HUES48 (cell line): ENCODE results near the gene KLK1.

Experiments used
- H3K27ac ChIP-seq: one replicate; pipeline ENCODE4 v1.7.0; 2013; ENCODE audit warnings: low read depth, low read length, inconsistent platforms
- H3K27me3 ChIP-seq: 2 replicates; pipeline ENCODE4 v1.6.1; 2013; ENCODE audit warnings: mild to moderate bottlenecking, low read length; ENCODE audit not compliant: control insufficient read depth, insufficient read depth
- H3K36me3 ChIP-seq: 2 replicates; pipeline ENCODE4 v1.6.1; 2013; ENCODE audit warnings: low read length; ENCODE audit not compliant: control insufficient read depth, insufficient read depth
- H3K4me1 ChIP-seq: 2 replicates; pipeline ENCODE4 v1.6.1; 2013; ENCODE audit warnings: mild to moderate bottlenecking, low read length; ENCODE audit not compliant: control insufficient read depth, insufficient read depth
- H3K4me3 ChIP-seq: 2 replicates; pipeline ENCODE4 v1.5.1; 2013; ENCODE audit warnings: mild to moderate bottlenecking, low read depth, low read length
- H3K9ac ChIP-seq: 2 replicates; pipeline ENCODE4 v1.6.1; 2013; ENCODE audit warnings: mild to moderate bottlenecking, low read depth, low read length, moderate library complexity
- H3K9me3 ChIP-seq: 2 replicates; pipeline ENCODE4 v1.6.1; 2013; ENCODE audit warnings: low read length; ENCODE audit not compliant: control insufficient read depth, insufficient read depth

Gene KLK1

GRCh38 chr19:50796634-50797428 is 26.8 kb downstream of the KLK1 start:
- Histone ChIP-seq H3K9ac (no peak overlapping the region), H3K27ac (peak overlapping the region; percentile 5), H3K9me3 (no peaks in the 10 kb centered on the region), H3K4me1 (peaks cover 8% of the 10 kb centered on the region; the same call in 1 of the 2 replicates), H3K4me3 (no peak overlapping the region), H3K36me3 (peaks cover 43% of the 10 kb centered on the region), H3K27me3 (no peaks in the 10 kb centered on the region)

GRCh38 chr19:50796128-50796633 is 27.4 kb downstream of the KLK1 start:
- H3K4me1 ChIP-seq, result peaks cover 8% of the 10 kb centered on the region; the same call in 1 of the 2 replicates
- H3K36me3 ChIP-seq, result peaks cover 40% of the 10 kb centered on the region
- H3K27ac ChIP-seq, result peak overlapping the region; percentile 5

GRCh38 chr19:50795664-50796073 is 27.9 kb downstream of the KLK1 start:
- H3K27ac ChIP-seq, result peak overlapping the region; percentile 5
- H3K36me3 ChIP-seq, result peaks cover 35% of the 10 kb centered on the region

More at GRCh38 chr19:50796128-50796633, 27.4 kb downstream of the KLK1 start:
- no peak overlapping the region for H3K4me3 ChIP-seq
- H3K9me3 ChIP-seq, result no peaks in the 10 kb centered on the region
- H3K9ac ChIP-seq, result no peak overlapping the region
- H3K27me3 ChIP-seq, result no peaks in the 10 kb centered on the region

DNA sequence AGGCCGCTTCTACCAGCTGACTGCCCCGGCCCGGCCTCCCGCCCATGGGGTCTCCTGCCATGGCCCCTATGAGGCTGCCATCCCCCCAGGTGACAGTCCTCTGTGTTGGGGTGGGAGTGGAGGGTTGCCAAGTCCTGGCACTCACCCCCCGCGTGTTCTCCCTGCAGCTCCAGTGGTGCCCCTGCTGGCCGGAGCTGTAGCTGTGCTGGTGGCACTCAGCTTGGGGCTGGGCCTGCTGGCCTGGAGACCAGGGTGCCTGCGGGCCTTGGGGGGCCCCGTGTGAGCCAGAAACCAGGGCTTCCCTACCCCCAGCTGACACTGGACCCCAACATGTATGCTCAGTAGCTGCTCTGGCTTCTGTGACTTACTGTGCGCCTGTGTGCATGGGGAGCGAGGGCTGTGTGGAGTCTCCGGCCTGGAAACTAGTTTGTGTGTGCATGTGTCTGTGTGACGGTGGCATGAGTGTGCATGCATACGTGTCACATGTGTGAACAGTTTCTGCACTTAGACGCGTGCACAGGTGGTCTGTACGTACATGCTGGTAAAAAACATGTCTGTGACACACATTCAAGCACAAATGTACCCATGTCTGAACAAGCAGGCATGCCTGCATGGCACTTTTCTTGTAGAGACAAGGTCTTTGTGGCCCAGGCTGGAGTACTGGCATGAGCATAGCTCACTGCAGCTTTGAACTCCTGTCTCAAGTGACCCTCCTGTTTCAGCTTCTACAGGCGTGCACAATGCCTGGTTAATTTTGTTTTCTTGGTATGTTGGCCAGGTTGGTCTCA is 28.5 kb downstream of the KLK1 start:
- Histone ChIP-seq H3K4me1 (peaks cover 8% of the 10 kb centered on the region; the same call in 1 of the 2 replicates), H3K4me3 (no peak overlapping the region), H3K36me3 (peaks cover 31% of the 10 kb centered on the region), H3K9ac (no peak overlapping the region), H3K27ac (peak overlapping the region; percentile 5), H3K9me3 (no peaks in the 10 kb centered on the region), H3K27me3 (no peaks in the 10 kb centered on the region)

More at GRCh38 chr19:50795664-50796073, 27.9 kb downstream of the KLK1 start:
- Histone ChIP-seq H3K27me3 (no peaks in the 10 kb centered on the region), H3K4me1 (peaks cover 8% of the 10 kb centered on the region; the same call in 1 of the 2 replicates), H3K9me3 (no peaks in the 10 kb centered on the region), H3K9ac (no peak overlapping the region), H3K4me3 (no peak overlapping the region)

DNA sequence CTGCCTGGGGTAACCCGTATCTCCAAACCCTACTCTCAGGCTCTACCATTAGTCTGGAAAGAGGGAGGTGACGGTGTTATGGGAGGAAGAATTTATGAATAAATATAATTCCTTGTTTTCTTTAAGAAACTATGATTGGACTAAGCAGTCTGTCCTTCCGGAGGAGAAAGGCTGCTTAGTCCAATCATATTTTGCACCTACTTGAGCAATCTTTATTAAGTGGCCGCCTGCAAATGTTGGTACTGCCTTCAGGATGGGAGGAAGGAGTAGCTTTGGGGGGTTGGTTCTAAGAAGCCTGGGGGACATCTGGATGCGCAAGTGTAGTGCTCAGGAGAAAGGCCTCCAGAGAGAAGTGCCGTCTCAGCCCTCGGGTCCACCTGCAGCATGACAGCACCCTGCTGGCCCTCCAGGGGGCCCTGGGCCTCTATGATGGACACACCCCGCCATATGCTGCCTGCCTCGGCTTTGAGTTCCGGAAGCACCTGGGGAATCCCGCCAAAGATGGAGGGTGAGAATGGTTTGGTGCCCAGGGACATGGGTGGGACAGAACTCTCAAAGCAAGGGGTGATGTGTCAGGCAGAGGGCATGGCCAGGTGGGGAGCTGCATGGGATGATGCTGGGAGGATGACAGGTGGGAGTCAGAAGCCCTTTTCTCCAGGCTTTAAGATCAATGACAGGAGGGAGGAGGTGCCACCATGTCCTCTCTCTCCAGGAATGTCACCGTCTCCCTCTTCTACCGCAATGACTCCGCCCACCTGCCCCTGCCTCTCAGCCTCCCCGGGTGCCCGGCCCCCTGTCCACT is 29.3 kb downstream of the KLK1 start:
- no peak overlapping the region for H3K4me3 ChIP-seq
- H3K9me3 ChIP-seq, result no peaks in the 10 kb centered on the region
- H3K4me1 ChIP-seq, result peaks cover 8% of the 10 kb centered on the region; the same call in 1 of the 2 replicates
- H3K36me3 ChIP-seq, result peaks cover 23% of the 10 kb centered on the region
- H3K9ac ChIP-seq, result no peak overlapping the region; the same call in 1 of the 2 replicates
- H3K27ac ChIP-seq, result no peak overlapping the region
- no peaks in the 10 kb centered on the region for H3K27me3 ChIP-seq

DNA sequence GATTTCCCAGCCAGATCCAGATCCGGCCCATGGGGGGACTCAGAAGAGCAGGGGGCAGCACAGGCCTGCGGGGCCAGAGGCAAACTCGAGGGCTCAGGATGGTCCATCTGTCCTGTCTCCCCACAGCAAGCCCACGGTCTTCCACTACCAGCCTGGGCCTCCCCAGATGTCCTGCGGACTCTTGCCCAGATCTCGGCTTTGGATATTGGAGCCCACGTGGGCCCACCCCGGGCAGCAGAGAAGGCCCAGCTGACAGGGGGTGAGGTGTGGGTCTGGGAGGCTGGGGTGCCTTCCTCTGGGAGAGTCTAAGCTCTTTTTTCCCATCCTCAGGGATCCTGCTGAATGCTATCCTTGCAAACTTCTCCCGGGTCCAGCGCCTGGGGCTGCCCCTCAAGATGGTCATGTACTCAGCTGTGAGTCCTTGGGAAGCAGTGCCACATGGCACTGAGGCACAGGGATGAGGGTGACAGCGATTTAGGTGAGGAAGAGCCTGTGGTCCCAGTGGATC is 30.0 kb downstream of the KLK1 start:
- H3K27ac ChIP-seq, result no peak overlapping the region
- no peak overlapping the region for H3K9ac ChIP-seq
- no peaks in the 10 kb centered on the region for H3K9me3 ChIP-seq
- no peaks in the 10 kb centered on the region for H3K27me3 ChIP-seq
- peaks cover 8% of the 10 kb centered on the region; the same call in 1 of the 2 replicates for H3K4me1 ChIP-seq
- peaks cover 16% of the 10 kb centered on the region for H3K36me3 ChIP-seq
- no peak overlapping the region for H3K4me3 ChIP-seq

GRCh38 chr19:50792272-50793250 is 31.0 kb downstream of the KLK1 start:
- Histone ChIP-seq H3K9ac (no peak overlapping the region), H3K9me3 (no peaks in the 10 kb centered on the region), H3K4me1 (peaks cover 8% of the 10 kb centered on the region; the same call in 1 of the 2 replicates), H3K36me3 (peaks cover 5% of the 10 kb centered on the region), H3K27ac (no peak overlapping the region), H3K4me3 (no peak overlapping the region), H3K27me3 (no peaks in the 10 kb centered on the region; the same call in 1 of the 2 replicates)

GRCh38 chr19:50791594-50792271 is 31.9 kb downstream of the KLK1 start:
- no peak overlapping the region for H3K9ac ChIP-seq

DNA sequence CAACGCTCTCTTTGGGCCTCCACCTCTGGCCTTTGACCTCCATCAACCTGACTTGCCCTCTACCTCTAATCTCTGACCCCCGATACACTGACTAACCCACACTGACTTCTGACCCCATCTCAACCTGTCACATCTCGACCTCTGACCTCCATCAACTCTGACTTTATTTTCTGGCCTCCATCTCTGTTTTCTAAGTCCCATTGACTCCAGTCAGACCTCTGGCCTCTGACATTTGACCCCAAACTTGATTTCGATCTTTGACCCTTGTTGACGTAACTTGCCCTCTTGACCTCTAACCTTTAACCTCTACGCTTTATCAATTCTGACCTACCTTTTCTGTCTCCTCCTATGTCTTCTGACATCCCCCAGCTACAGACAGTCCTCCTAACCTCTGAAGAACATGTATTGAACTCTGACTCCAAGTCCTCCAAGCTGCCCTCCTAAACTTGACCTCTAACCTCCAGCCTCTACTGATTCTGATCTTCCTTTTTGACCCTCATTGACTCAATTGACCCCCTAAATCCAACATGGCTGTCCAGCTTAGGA is 32.6 kb downstream of the KLK1 start:
- Histone ChIP-seq H3K36me3 (no peaks in the 10 kb centered on the region), H3K9me3 (no peaks in the 10 kb centered on the region), H3K27ac (no peak overlapping the region), H3K27me3 (no peaks in the 10 kb centered on the region; the same call in 1 of the 2 replicates), H3K4me1 (peaks cover 8% of the 10 kb centered on the region; the same call in 1 of the 2 replicates), H3K4me3 (no peak overlapping the region), H3K9ac (no peak overlapping the region)

More at GRCh38 chr19:50791594-50792271, 31.9 kb downstream of the KLK1 start:
- Histone ChIP-seq H3K4me1 (peaks cover 8% of the 10 kb centered on the region; the same call in 1 of the 2 replicates), H3K9me3 (no peaks in the 10 kb centered on the region), H3K36me3 (no peaks in the 10 kb centered on the region), H3K27me3 (no peaks in the 10 kb centered on the region; the same call in 1 of the 2 replicates), H3K4me3 (no peak overlapping the region), H3K27ac (no peak overlapping the region)
